DOHH2 (cell line): ENCODE results near the gene GAS2L2.

ENCODE experiments used
- EZH2phosphoT487 ChIP-seq: fragments of 200-600 bp; sonication (generic); IDR thresholded peaks from 2 replicates; pipeline ENCODE4 v1.6.1; 2017; ENCODE audit warnings: borderline replicate concordance, mild to moderate bottlenecking, antibody characterized with exemption, low read length, moderate library complexity, mixed read lengths
- TF ChIP-seq, protein P1 (sequence below): fragments of 200-600 bp; sonication (generic); IDR thresholded peaks from one replicate; pipeline ENCODE4 v1.5.1; 2014; ENCODE audit warnings: antibody characterized with exemption, mild to moderate bottlenecking, low read depth, low read length; ENCODE audit not compliant: poor library complexity, severe bottlenecking

DNA sequence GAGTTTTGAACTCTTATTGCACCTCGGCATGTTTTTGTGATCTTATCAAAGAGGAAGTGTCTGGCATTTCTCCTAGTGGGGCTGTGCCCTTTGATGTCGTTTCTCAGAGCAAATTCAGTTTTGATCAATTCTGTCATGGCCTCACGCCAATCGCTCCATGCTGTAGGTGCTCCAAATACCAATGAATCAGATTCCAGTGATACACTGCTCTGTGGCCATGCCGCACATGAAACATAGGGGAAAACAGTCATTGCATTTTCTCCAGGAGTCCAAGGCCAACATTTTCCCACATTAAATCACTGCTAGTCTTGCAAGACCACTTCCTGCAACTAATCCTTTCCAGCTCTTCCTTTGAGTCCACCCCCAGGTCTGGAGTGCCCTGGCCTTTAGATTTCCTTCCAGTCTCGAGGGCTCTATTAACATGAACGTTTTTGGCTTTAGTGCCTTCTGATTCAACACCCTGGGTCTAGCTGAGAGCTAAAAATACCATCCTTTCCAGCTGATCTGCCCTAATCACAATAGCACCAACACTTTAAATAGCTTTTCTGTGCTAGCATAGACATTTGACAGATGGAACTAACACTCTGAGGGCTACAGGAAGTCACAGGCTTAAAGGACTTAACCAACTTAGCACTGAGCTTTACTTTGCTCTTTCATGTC lies 39.8 kb downstream of the GAS2L2 start:
- TF ChIP-seq, protein P1, sequence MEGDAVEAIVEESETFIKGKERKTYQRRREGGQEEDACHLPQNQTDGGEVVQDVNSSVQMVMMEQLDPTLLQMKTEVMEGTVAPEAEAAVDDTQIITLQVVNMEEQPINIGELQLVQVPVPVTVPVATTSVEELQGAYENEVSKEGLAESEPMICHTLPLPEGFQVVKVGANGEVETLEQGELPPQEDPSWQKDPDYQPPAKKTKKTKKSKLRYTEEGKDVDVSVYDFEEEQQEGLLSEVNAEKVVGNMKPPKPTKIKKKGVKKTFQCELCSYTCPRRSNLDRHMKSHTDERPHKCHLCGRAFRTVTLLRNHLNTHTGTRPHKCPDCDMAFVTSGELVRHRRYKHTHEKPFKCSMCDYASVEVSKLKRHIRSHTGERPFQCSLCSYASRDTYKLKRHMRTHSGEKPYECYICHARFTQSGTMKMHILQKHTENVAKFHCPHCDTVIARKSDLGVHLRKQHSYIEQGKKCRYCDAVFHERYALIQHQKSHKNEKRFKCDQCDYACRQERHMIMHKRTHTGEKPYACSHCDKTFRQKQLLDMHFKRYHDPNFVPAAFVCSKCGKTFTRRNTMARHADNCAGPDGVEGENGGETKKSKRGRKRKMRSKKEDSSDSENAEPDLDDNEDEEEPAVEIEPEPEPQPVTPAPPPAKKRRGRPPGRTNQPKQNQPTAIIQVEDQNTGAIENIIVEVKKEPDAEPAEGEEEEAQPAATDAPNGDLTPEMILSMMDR, result no peak
- no peak for TF ChIP-seq EZH2phosphoT487
